ENCODE data around the gene SCN10A.

DNA sequence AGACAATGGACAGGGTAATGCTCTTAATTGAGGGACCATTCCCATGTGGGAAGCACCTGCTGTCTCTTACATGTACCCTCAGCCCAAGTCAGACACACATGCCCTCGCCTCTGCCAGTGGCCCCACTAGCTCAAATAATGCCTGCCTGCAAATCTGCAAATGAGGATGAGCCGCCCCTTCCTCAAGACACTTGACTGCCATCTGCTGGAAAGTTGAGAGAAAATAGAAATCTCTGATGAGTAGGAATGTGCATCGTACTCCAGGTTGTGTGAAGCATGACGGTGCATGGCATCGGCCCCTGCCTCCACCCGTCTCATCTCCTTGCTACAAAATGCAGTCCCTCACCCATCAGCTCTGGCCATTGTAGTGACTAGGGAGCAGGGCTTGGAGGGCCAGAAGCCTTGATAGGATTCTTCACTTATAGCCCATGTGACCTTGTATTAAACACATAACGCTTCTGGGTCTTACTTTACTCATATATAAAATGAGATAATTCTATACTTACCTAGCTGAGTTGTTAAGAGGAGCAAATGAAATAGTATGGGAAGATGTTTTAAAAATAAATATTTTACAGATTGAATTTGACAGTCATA lies 160.2 kb downstream of the SCN10A start:
- no peak for TF ChIP-seq EP300 (IDR thresholded peaks at IDR 0.05)
- TF ChIP-seq, protein P1, sequence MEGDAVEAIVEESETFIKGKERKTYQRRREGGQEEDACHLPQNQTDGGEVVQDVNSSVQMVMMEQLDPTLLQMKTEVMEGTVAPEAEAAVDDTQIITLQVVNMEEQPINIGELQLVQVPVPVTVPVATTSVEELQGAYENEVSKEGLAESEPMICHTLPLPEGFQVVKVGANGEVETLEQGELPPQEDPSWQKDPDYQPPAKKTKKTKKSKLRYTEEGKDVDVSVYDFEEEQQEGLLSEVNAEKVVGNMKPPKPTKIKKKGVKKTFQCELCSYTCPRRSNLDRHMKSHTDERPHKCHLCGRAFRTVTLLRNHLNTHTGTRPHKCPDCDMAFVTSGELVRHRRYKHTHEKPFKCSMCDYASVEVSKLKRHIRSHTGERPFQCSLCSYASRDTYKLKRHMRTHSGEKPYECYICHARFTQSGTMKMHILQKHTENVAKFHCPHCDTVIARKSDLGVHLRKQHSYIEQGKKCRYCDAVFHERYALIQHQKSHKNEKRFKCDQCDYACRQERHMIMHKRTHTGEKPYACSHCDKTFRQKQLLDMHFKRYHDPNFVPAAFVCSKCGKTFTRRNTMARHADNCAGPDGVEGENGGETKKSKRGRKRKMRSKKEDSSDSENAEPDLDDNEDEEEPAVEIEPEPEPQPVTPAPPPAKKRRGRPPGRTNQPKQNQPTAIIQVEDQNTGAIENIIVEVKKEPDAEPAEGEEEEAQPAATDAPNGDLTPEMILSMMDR (IDR thresholded peaks at IDR 0.05), result peak in 1 of 3 experiments; percentile 28
- no peak for TF ChIP-seq POLR2A (IDR thresholded peaks at IDR 0.05; ENCODE audit: low read depth)
